AG10803 (cell line): ENCODE measurements around the gene LRRC31.

ENCODE experiments used
- DNase-seq: peaks from one replicate; pipeline ENCODE4 v3.0.0; 2010; ENCODE audit warnings: low read depth
- H3K4me3 ChIP-seq: 2 replicates; pipeline ENCODE4 v1.5.1; 2011; ENCODE audit warnings: mild to moderate bottlenecking, low read length, control low read depth
- CTCF ChIP-seq: conservative IDR thresholded peaks from 2 replicates; pipeline ENCODE4 v1.5.1; 2011; ENCODE audit warnings: mild to moderate bottlenecking, low read length, control low read depth, inconsistent platforms

The LRRC31 gene

GRCh38 chr3:169847896-169848295 lies 21.8 kb downstream of the LRRC31 start:
- no peak for TF ChIP-seq CTCF
- H3K4me3 ChIP-seq = no peak overlapping the region
- DNase-seq = no peak

- peak; percentile 58 for DNase-seq
- no peak overlapping the region for H3K4me3 ChIP-seq
- TF ChIP-seq CTCF = no peak
These were observed 23.1 kb downstream of the LRRC31 start for GRCh38 chr3:169846458-169847193.

- no peak for TF ChIP-seq CTCF
- H3K4me3 ChIP-seq = no peak overlapping the region
- no peak for DNase-seq
These were observed 26.8 kb downstream of the LRRC31 start for GRCh38 chr3:169842960-169843359.

GRCh38 chr3:169841171-169841570 lies 28.6 kb downstream of the LRRC31 start:
- DNase-seq = no peak
- no peak for TF ChIP-seq CTCF
- no peak overlapping the region for H3K4me3 ChIP-seq

- no peak for TF ChIP-seq CTCF
- H3K4me3 ChIP-seq = no peak overlapping the region
- no peak for DNase-seq
These were observed 31.2 kb downstream of the LRRC31 start for GRCh38 chr3:169838511-169839030.

- peak; percentile 17 for DNase-seq
- no peak overlapping the region for H3K4me3 ChIP-seq
- TF ChIP-seq CTCF = no peak
These were observed 32.8 kb downstream of the LRRC31 start for GRCh38 chr3:169836942-169837275.
